Endothelial cell of umbilical vein (primary cell): ENCODE results near the gene PCGF3. TPM values are rescaled to one million over a fixed set of nuclear protein-coding genes. Genes with fewer than 3 reads are reported as not detected.

ENCODE experiments used
- BruUV-seq: library from RNA; stranded (reverse); fragments of 400-500 nt; replicated peaks from 2 replicates; lab custom pipeline; 2021; lab: Mats Ljungman, UMichigan
- CTCF ChIA-PET: fragments of 300-600, 350-600 bp; sonication (Branson Sonifier 250); formaldehyde crosslinking; loops from one replicate; lab custom pipeline; 2021; ENCODE audit warnings: antibody characterized with exemption, inconsistent platforms; lab: Charles Lee
- POLR2A ChIA-PET: fragments of 300-600, 350-600 bp; sonication (Branson Sonifier 250); formaldehyde crosslinking; loops from one replicate; lab custom pipeline; 2021; ENCODE audit warnings: antibody characterized with exemption, inconsistent platforms; lab: Charles Lee
- DNase-seq: peaks from one replicate; pipeline ENCODE4 v3.0.0-alpha.2; 2011; ENCODE audit warnings: low read depth, low spot score
- FAIRE-seq: peaks from 2 replicates; lab custom pipeline; 2011; peaks lifted over from hg19 to GRCh38; lab: Jason Lieb, UNC
- H2AFZ ChIP-seq: 2 replicates; pipeline ENCODE4 v1.6.0; 2012; ENCODE audit warnings: low read depth, low read length, control low read depth, inconsistent platforms
- H3K27ac ChIP-seq: 2 replicates; pipeline ENCODE4 v1.5.1; 2011; ENCODE audit warnings: low read depth, mild to moderate bottlenecking, control low read depth, low read length, moderate library complexity; ENCODE audit not compliant: insufficient read depth
- H3K27me3 ChIP-seq, 2 experiments: 2 replicates each; pipeline versions ENCODE4 v1.6.0 to v1.6.1; 2011; ENCODE audit warnings: low read length in 2 of 2, mixed read lengths in 1 of 2; ENCODE audit not compliant: control insufficient read depth in 2 of 2, insufficient read depth in 2 of 2
- H3K36me3 ChIP-seq, 2 experiments: 2 replicates in 1 of 2; 3 replicates in 1 of 2; pipeline ENCODE4 v1.5.1; 2011; ENCODE audit warnings: low read length in 2 of 2, mild to moderate bottlenecking in 1 of 2, moderate library complexity in 1 of 2; ENCODE audit not compliant: control insufficient read depth in 2 of 2, insufficient read depth in 2 of 2; ENCODE audit errors: extremely low read depth in 1 of 2
- H3K4me1 ChIP-seq: 3 replicates; pipeline ENCODE4 v1.5.1; 2011; ENCODE audit warnings: mild to moderate bottlenecking, low read length; ENCODE audit not compliant: control insufficient read depth, insufficient read depth; ENCODE audit errors: extremely low read depth
- H3K4me2 ChIP-seq: 2 replicates; pipeline ENCODE4 v1.6.1; 2011; ENCODE audit warnings: low read length, control low read depth, mixed read lengths; ENCODE audit not compliant: insufficient read depth
- H3K4me3 ChIP-seq, 3 experiments: fragments of 200-600 bp in 1 of 3; sonication (generic), shearing (Covaris generic) in 1 of 3; replicated peaks in 1 of 3; 2 replicates each; pipeline ENCODE4 v1.5.1; 2011 to 2016; ENCODE audit warnings: control low read depth in 3 of 3, low read length in 3 of 3, mild to moderate bottlenecking in 2 of 3, inconsistent platforms in 1 of 3, low read depth in 1 of 3, moderate library complexity in 1 of 3; ENCODE audit not compliant: insufficient read depth in 1 of 3
- H3K79me2 ChIP-seq: 2 replicates; pipeline ENCODE4 v1.6.0; 2012; ENCODE audit warnings: low read length, inconsistent platforms; ENCODE audit not compliant: control insufficient read depth, insufficient read depth
- H3K9ac ChIP-seq: replicated peaks from 2 replicates; pipeline ENCODE3; 2011; ENCODE audit warnings: low read length, control low read depth; ENCODE audit not compliant: insufficient read depth; ENCODE audit errors: extremely low read depth
- H3K9me1 ChIP-seq: replicated peaks from 3 replicates; pipeline ENCODE4 v1.6.0; 2011; ENCODE audit warnings: mild to moderate bottlenecking, low read length; ENCODE audit not compliant: control insufficient read depth, insufficient read depth; ENCODE audit errors: extremely low read depth
- H3K9me3 ChIP-seq: replicated peaks from 2 replicates; pipeline ENCODE4 v1.5.1; 2012; ENCODE audit warnings: low read length, inconsistent platforms; ENCODE audit not compliant: control insufficient read depth, insufficient read depth
- H4K20me1 ChIP-seq: replicated peaks from 2 replicates; pipeline ENCODE3; 2011; ENCODE audit warnings: mild to moderate bottlenecking, low read length; ENCODE audit not compliant: control insufficient read depth, insufficient read depth; ENCODE audit errors: extremely low read depth
- CTCF ChIP-seq, 2 donors: IDR thresholded peaks; 1 replicate in 1 of 2; 2 replicates in 1 of 2; pipeline ENCODE4 v1.5.1; 2011; ENCODE audit warnings: low read length in 2 of 2, mild to moderate bottlenecking in 2 of 2, moderate library complexity in 2 of 2, control low read depth in 1 of 2, inconsistent platforms in 1 of 2, low read depth in 1 of 2; ENCODE audit not compliant: insufficient read depth in 1 of 2; ENCODE audit errors: extremely low read depth in 1 of 2
- EZH2 ChIP-seq: IDR thresholded peaks from 2 replicates; pipeline ENCODE4 v1.6.1; 2012; ENCODE audit warnings: borderline replicate concordance, low read depth, mild to moderate bottlenecking, moderate library complexity, low read length, inconsistent platforms; ENCODE audit not compliant: severe bottlenecking
- FOS ChIP-seq: IDR thresholded peaks from 2 replicates; pipeline ENCODE4 v1.6.1; 2011; ENCODE audit warnings: mild to moderate bottlenecking, low read length, moderate library complexity, borderline replicate concordance; ENCODE audit not compliant: insufficient read depth
- GATA2 ChIP-seq: IDR thresholded peaks from 2 replicates; pipeline ENCODE4 v1.7.0; 2011; ENCODE audit warnings: low read depth, mild to moderate bottlenecking, moderate library complexity, mixed read lengths, low read length; ENCODE audit not compliant: insufficient read length, insufficient read depth
- JUN ChIP-seq: IDR thresholded peaks from 2 replicates; pipeline ENCODE4 v1.6.1; 2011; ENCODE audit warnings: borderline replicate concordance, low read depth; ENCODE audit not compliant: insufficient read length, insufficient read depth
- MYC ChIP-seq: IDR thresholded peaks from one replicate; pipeline ENCODE4 v1.6.1; 2011; ENCODE audit warnings: mild to moderate bottlenecking, low read depth, low read length
- POLR2A ChIP-seq: IDR thresholded peaks from 2 replicates; pipeline ENCODE4 v1.6.1; 2012; ENCODE audit warnings: low read depth, mild to moderate bottlenecking, control low read depth, low read length
- POLR2AphosphoS5 ChIP-seq: IDR thresholded peaks from 2 replicates; pipeline ENCODE4 v1.6.1; 2012; ENCODE audit warnings: low read depth, mild to moderate bottlenecking, control low read depth, low read length, moderate library complexity; ENCODE audit not compliant: insufficient read depth
- dilution Hi-C: fragments of 300-500 bp; cut with MboI; formaldehyde crosslinking; loops from one replicate; pipeline ENCODE4 v1.15.0; 2019; ENCODE audit warnings: low sequenced_read_pairs; ENCODE audit not compliant: extremely low pct_ligation_motif_present
- intact Hi-C: fragments of 100-400 bp; cut with micrococcal nuclease; formaldehyde crosslinking; loops from one replicate; pipeline ENCODE4 v1.10.0; 2022
- polyA plus RNA-seq, 4 experiments: library from polyadenylated mRNA; depleted of rRNA in 3 of 4; stranded (reverse) in 3 of 4; unstranded in 1 of 4; fragments of >200 nt; gene quantifications; 2 replicates each; pipeline versions ENCODE4 v1.2.1 to v1.2.3, GENCODE V29; 2011 to 2012; ENCODE audit warnings: missing spikeins in 1 of 4
- total RNA-seq: library from RNA; stranded (reverse); gene quantifications from 2 replicates; pipeline ENCODE4 v1.2.3, GENCODE V29; 2021
- TF ChIP-seq, protein P1 (sequence below): IDR thresholded peaks from 2 replicates; pipeline ENCODE4 v1.6.1; 2011; ENCODE audit not compliant: insufficient read depth, insufficient read length

PCGF3 gene
- total and polyA plus RNA-seq, 2 donors (not counting 3 experiments of a cell fraction or from before 2014, with no cell fraction given), result 70.2 to 91.8 TPM

GRCh38 chr4:665751-666435, 39.7 kb upstream of the PCGF3 start:
- Histone ChIP-seq H3K4me2 (no peak overlapping the region), H3K27ac (no peak overlapping the region), H3K4me1 (no peaks in the 10 kb centered on the region), H3K79me2 (no peaks in the 10 kb centered on the region), H3K27me3 (peaks cover 0 to 5% of the 10 kb centered on the region in 2 experiments), H4K20me1 (no peaks in the 10 kb centered on the region), H2AFZ (no peak overlapping the region), H3K36me3 (no peaks in the 10 kb centered on the region), H3K4me3 (no peak overlapping the region), H3K9ac (no peak overlapping the region), H3K9me3 (no peaks in the 10 kb centered on the region), H3K9me1 (no peaks in the 10 kb centered on the region)
- FAIRE-seq (no peak), DNase-seq (no peak)
- CTCF ChIA-PET, result no interaction called here
- intact Hi-C loops, result no loop called here
- dilution Hi-C loops, result no loop called here
- no TSS peak for BruUV-seq
- TF ChIP-seq POLR2A (no peak), JUN (no peak), POLR2AphosphoS5 (no peak), EZH2 (no peak), FOS (no peak), GATA2 (no peak), CTCF (IDR thresholded peaks at IDR 0.05; ENCODE audit: extremely low read depth in 1 of 2, insufficient read depth in 1 of 2, low read depth in 1 of 2, low read length in 2 of 2) (no peak), MYC (no peak)
- TF ChIP-seq, protein P1, sequence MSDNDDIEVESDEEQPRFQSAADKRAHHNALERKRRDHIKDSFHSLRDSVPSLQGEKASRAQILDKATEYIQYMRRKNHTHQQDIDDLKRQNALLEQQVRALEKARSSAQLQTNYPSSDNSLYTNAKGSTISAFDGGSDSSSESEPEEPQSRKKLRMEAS, result no peak
- POLR2A ChIA-PET, result no interaction called here
